HG02885 (cell line): ENCODE results near the gene NKX2-4.
A peak's percentile ranks its signal among the peaks of the same experiment; 100 is the strongest.
"Not testable (repeated sequence)": the region's sequence is repeated elsewhere in the genome, so short reads cannot be mapped to it uniquely, and the experiment has no call there.

Source experiments
- ATAC-seq: cut with Tn5 transposase; IDR thresholded peaks from one replicate; pipeline ENCODE4 v1.9.1; 2021; ENCODE audit warnings: mild to moderate bottlenecking; ENCODE audit not compliant: unreplicated experiment, poor library complexity

The NKX2-4 gene

GRCh38 chr20:21366273-21366672 lies 31.1 kb downstream of the NKX2-4 start:
- not testable (repeated sequence) for ATAC-seq

- no peak for ATAC-seq
These were observed 31.6 kb downstream of the NKX2-4 start for GRCh38 chr20:21365771-21366170.

GRCh38 chr20:21364413-21364812 lies 32.9 kb downstream of the NKX2-4 start:
- no peak for ATAC-seq

GRCh38 chr20:21361266-21361665 lies 36.1 kb downstream of the NKX2-4 start:
- ATAC-seq: peak; percentile 44

- ATAC-seq: no peak
These were observed 36.6 kb downstream of the NKX2-4 start for GRCh38 chr20:21360705-21361104.

GRCh38 chr20:21358737-21359136 lies 38.6 kb downstream of the NKX2-4 start:
- no peak for ATAC-seq

GRCh38 chr20:21357844-21358243 lies 39.5 kb downstream of the NKX2-4 start:
- ATAC-seq: no peak

GRCh38 chr20:21356386-21356785 lies 40.9 kb downstream of the NKX2-4 start:
- no peak for ATAC-seq

- no peak for ATAC-seq
These were observed 41.3 kb downstream of the NKX2-4 start for GRCh38 chr20:21355981-21356380.

- ATAC-seq: no peak
These were observed 44.1 kb downstream of the NKX2-4 start for GRCh38 chr20:21353236-21353635.

GRCh38 chr20:21352703-21353102 lies 44.6 kb downstream of the NKX2-4 start:
- no peak for ATAC-seq
